Neural cell (in vitro differentiated cells): ENCODE measurements around the gene CORO2A.

ENCODE experiments used
- CTCF ChIP-seq: fragments of 450-650 bp; IDR thresholded peaks from 2 replicates; pipeline ENCODE4 v1.5.1; 2014; ENCODE audit warnings: antibody characterized with exemption, mild to moderate bottlenecking, moderate library complexity; ENCODE audit not compliant: poor library complexity, severe bottlenecking
- EP300 ChIP-seq: fragments of 450-650 bp; conservative IDR thresholded peaks from 2 replicates; pipeline ENCODE4 v1.6.1; 2014; ENCODE audit warnings: antibody characterized with exemption, mild to moderate bottlenecking, moderate library complexity; ENCODE audit not compliant: poor library complexity, severe bottlenecking
- POLR2AphosphoS5 ChIP-seq: IDR thresholded peaks from 2 replicates; pipeline ENCODE4 v1.6.1; 2012
- TAF1 ChIP-seq: IDR thresholded peaks from 2 replicates; pipeline ENCODE4 v1.6.1; 2012; ENCODE audit warnings: low read depth

DNA sequence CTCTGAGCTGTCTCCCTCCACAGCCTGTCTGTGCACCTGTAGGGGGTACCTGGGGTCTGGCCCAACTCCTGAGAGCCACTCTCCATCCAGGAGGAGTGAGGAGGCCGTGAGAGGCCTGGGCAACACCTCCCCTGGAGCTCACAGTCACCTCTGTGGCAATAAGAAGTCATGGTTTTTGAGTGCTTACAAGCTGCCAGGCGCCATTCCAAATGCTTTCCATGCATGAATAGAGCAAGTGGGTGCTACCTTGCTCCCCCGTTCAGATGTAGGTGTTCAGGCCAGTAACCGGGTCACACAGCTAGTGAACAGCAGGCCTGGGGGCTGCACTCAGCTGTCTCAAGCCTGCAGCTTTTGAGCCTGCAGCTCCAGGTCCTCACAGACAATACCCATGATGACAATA, 30.6 kb downstream of the CORO2A start:
- no peak for TF ChIP-seq EP300
- TF ChIP-seq TAF1: no peak
- TF ChIP-seq CTCF: no peak
- no peak for TF ChIP-seq POLR2AphosphoS5
